ENCODE results near the gene DCTN3.

Gene DCTN3

DNA sequence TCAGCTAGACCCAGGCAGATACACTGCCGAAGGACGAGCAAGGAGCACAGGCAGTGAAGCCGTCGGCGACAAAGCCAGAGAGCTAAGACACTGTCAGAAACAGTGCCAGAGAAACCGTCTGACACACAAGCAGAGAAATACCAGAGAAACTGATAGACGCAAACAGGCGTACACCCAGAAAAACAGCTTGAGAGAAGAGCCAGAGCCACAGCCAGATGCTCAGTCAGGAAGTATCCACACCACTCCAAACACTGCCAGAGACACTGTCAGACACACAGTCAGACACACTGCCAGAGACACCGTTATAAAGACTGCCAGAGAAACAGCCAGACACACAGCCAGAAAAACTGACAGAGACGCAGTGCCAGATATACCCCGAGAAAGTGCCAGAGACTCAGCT is 49.9 kb downstream of the DCTN3 start:
- in situ Hi-C loops (cut with HindIII; ENCODE audit: low pct_ligation_motif_present, low sequenced_read_pairs): no loop called here
- peaks cover 21% of the 10 kb centered on the region for H3K27me3 ChIP-seq (replicated peaks)
- no peaks in the 10 kb centered on the region for H3K36me3 ChIP-seq (replicated peaks)

DNA sequence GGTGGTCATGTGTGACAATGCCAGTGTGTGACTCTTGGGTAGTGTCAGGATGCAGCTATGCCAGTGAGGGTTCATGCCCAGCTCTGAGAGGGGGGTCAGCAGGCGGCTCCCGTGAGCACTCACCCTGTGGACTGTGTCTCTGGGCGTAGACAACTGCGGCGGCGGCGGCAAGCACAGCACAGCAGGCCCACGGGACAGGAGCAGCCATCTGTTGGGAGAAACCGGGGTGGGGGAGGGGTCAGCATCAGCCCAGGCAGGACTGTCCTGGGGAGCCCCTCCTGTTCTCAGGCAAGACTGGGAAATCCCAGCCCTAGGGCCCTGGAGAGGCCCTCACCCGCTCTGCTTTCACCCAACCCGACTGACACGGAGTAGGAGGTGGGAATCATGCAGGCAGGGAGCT is 51.5 kb downstream of the DCTN3 start:
- no peak for DNase-seq
- peaks cover 18% of the 10 kb centered on the region for H3K27me3 ChIP-seq (replicated peaks)
- in situ Hi-C loops (cut with HindIII; ENCODE audit: low pct_ligation_motif_present, low sequenced_read_pairs): no loop called here
- no peak overlapping the region for H3K4me3 ChIP-seq (ENCODE audit: low read depth, low read length)
- TF ChIP-seq CTCF (IDR thresholded peaks at IDR 0.05; ENCODE audit: low read depth, low read length, missing control alignments): no peak
- H3K36me3 ChIP-seq (replicated peaks): no peaks in the 10 kb centered on the region
- H3K27ac ChIP-seq: no peak overlapping the region

More for the DNA sequence above, 49.9 kb downstream of the DCTN3 start:
- DNase-seq: no peak
- no peak overlapping the region for H3K4me3 ChIP-seq (ENCODE audit: low read depth, low read length)
- no peak overlapping the region for H3K27ac ChIP-seq
- no peak for TF ChIP-seq CTCF (IDR thresholded peaks at IDR 0.05; ENCODE audit: low read depth, low read length, missing control alignments)

DNA sequence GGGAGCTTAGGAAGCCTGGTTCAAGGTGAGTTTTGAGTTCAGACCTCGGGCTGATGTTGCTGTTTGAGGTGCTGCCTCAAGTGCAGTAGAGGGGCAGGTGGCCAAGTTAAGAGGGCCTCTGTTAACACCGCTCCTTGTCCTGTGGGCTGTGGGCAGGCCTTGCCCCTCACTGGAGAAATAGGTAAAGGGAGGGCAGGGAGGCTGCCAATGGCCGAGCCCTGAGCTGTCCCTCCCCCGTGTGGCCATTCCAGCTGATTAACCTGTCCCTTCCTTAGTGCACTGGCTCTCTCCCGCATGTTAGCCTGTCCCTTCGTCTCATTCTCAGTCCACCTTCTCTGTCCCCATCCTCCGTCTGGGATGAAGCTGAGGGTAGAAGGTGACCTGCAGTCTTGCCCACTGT is 52.2 kb downstream of the DCTN3 start:
- H3K27ac ChIP-seq: no peak overlapping the region
- no peaks in the 10 kb centered on the region for H3K36me3 ChIP-seq (replicated peaks)
- DNase-seq: no peak
- H3K4me3 ChIP-seq (ENCODE audit: low read depth, low read length): no peak overlapping the region
- peaks cover 18% of the 10 kb centered on the region for H3K27me3 ChIP-seq (replicated peaks)
- no peak for TF ChIP-seq CTCF (IDR thresholded peaks at IDR 0.05; ENCODE audit: low read depth, low read length, missing control alignments)
- in situ Hi-C loops (cut with HindIII; ENCODE audit: low pct_ligation_motif_present, low sequenced_read_pairs): no loop called here

- DNase-seq: no peak
- Histone ChIP-seq H3K27me3 (replicated peaks) (peaks cover 18% of the 10 kb centered on the region), H3K4me3 (ENCODE audit: low read depth, low read length) (no peak overlapping the region), H3K36me3 (replicated peaks) (no peaks in the 10 kb centered on the region), H3K27ac (no peak overlapping the region)
- in situ Hi-C loops (cut with HindIII; ENCODE audit: low pct_ligation_motif_present, low sequenced_read_pairs): no loop called here
- no peak for TF ChIP-seq CTCF (IDR thresholded peaks at IDR 0.05; ENCODE audit: low read depth, low read length, missing control alignments)
Measured at GRCh38 chr9:34566972-34567371, 53.3 kb downstream of the DCTN3 start.

DNA sequence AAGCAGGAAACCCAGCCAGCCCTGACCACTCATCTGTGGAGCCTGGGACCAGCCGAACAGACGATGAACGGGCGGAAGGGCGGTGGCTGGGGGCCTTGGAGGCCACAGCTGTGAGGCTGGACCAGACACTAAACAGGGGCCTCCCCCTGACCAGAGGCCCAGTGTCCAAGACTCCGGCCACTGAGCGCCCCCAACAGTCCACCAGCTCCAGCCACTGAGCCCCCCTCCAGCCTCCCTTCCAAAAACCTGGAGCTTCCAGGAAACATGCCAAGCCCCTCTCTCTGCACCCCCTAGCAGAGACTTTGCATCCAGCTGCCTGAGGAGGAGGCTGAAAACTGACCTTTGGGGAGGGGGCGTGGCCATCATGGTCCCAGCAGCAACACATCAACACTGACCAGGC is 54.0 kb downstream of the DCTN3 start:
- Histone ChIP-seq H3K27ac (no peak overlapping the region), H3K4me3 (ENCODE audit: low read depth, low read length) (no peak overlapping the region), H3K36me3 (replicated peaks) (no peaks in the 10 kb centered on the region), H3K27me3 (replicated peaks) (peaks cover 18% of the 10 kb centered on the region)
- in situ Hi-C loops (cut with HindIII; ENCODE audit: low pct_ligation_motif_present, low sequenced_read_pairs): no loop called here
- no peak for TF ChIP-seq CTCF (IDR thresholded peaks at IDR 0.05; ENCODE audit: low read depth, low read length, missing control alignments)
- no peak for DNase-seq

GRCh38 chr9:34565856-34566255 is 54.4 kb downstream of the DCTN3 start:
- TF ChIP-seq CTCF (IDR thresholded peaks at IDR 0.05; ENCODE audit: low read depth, low read length, missing control alignments): no peak
- Histone ChIP-seq H3K27me3 (replicated peaks) (peaks cover 18% of the 10 kb centered on the region), H3K4me3 (ENCODE audit: low read depth, low read length) (no peak overlapping the region), H3K36me3 (replicated peaks) (no peaks in the 10 kb centered on the region), H3K27ac (no peak overlapping the region)
- DNase-seq: no peak
- in situ Hi-C loops (cut with HindIII; ENCODE audit: low pct_ligation_motif_present, low sequenced_read_pairs): no loop called here
